Stimulated activated CD8-positive, alpha-beta memory T cell treated with anti-CD3 and anti-CD28 coated beads, Interleukin-7, amount 100 ng/mL, for 1 hour (primary cell): ENCODE results near the gene MACO1.
"Not testable (repeated sequence)": the region's sequence is repeated elsewhere in the genome, so short reads cannot be mapped to it uniquely, and the experiment has no call there.

Experiments used
- DNase-seq, 2 donors: peaks; one replicate each; pipeline ENCODE4 v3.0.0-alpha.2; 2020; ENCODE audit warnings: low read depth in 2 of 2

Gene MACO1

DNA sequence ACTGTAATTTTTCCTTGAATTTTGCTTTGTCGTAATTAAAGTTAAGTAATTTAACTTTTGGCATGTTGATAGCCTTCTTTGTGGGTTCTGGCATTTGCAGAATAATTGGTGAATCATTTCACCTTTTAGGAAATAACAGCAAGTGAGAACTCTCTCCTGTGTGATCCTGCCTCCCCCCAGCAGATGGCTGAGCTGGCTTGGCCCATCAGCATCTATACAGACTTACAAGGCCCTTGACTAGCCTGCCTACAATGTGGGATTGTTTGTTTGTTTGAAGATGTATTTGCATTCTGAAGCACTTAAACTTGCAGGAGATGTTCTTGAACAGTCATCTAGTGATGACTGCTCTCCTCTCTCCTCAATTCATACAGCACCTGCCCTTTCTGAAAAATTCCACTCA, 55.9 kb downstream of the MACO1 start:
- DNase-seq = no peak

DNA sequence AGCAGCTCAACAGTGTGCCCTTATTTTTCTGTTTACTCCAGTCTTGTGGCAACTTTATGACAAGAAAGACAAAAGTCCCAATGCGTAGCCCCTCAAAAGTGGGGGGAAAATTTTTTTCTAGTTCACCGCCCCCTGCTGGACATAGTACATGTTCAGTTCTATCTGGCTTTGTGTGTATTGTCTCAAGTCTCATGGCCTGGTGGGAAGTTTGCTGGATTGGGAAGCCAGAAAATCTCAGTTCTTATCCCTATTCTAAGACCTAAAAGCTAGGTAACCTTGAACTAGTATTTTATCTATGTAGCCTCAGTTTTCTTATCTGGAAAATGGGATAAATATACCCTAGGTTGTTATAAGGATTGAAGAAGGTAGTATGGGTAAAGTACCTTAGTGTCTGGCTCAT, 56.9 kb downstream of the MACO1 start:
- peak in 1 of 2 donors; percentile 29 for DNase-seq

DNA sequence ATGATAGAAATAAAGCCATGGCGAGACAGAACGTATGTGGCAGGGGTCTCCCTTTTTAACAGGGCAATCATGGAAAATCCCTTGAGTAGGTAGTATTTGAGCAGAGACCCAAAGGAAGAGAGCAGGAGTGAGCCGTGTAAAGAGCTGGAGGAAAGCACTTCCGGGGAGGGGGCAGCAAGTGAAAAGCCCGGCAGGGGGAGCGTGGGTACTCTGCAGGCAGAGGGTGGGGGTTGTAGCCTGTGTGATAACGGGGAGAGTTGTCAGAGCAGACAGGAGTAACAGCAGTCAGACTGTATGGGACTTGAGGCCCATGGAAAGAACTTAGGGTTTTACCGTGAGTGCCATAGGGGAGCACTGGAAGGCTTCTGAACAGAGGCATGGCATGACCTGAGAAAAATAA, 61.6 kb downstream of the MACO1 start:
- DNase-seq = no peak

DNA sequence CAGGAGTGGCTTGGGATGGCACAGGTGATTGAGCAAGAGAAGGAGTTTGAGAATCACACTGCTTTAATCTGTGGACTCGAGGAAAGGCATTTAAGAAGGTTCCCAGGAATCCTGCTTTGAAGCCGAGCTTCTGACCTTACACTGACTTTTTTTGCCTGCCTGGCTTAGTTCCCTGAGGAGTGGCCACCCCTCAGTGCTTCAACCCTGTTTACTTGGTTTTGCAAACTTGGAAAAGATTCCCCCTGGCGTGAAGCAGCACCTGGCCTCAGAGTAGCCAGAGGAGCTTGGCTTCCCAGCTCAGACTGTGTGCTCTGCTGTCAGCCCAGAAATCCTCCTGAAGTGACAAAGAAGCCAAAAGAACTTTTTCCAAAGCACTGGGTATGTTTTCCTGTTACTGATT, 64.3 kb downstream of the MACO1 start:
- DNase-seq = no peak

DNA sequence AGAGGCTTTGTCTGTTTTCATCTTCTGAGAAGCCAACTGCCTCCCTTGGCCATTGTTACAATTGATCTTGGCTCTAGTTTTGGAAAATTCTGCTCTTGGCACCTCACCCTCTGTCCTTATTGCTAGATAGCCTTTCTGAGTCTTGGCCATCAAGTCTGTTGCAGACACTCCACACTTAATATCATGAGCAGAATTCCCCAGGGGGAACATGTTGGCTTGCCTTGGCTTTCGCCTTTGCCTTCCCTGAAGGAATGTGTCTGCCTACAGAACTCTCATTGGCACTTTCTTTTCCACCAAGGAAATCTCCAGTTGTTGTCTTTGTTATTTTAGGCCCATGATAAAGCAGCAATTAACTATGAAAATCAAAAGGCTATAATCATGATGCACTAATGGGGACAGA, 70.0 kb downstream of the MACO1 start:
- DNase-seq = no peak

DNA sequence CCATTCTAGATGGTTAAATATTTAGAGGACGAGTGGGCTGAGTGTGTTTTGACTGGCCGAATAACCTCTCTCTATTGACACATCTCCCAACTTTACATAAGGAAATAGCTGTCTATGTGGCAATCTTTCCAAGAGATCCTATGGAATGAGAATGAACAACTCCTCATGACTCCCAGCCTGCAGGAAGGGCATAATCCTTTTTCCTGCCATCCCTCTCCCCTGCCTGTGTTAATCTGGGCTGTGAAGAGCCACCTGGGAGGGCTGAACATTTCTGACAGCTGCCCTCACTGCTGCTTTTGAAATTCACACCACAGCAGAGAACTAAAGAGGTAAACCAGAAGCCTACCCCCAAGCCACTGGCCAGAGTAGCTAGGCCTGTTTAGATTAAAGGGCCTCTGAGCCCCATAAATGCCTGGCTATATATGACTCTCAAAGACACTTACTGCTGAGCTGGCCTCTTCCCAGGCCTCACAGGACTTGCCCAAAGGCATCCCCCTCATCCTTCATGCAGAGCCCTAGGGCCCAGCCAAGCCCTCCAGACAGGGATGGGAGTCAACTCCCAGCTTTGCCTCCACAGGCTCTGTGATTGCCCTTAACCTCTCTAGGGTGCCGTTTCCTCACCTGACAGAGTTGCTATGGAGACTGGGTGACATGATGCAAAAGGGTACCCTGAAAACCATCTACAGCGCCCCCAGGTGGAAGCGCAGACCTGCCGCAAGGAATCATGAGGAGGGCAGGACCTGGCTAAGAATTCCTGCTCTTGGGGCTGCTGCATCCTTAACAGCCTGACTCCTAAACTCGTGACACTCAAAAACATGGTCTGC, 70.8 kb downstream of the MACO1 start:
- no peak for DNase-seq

DNA sequence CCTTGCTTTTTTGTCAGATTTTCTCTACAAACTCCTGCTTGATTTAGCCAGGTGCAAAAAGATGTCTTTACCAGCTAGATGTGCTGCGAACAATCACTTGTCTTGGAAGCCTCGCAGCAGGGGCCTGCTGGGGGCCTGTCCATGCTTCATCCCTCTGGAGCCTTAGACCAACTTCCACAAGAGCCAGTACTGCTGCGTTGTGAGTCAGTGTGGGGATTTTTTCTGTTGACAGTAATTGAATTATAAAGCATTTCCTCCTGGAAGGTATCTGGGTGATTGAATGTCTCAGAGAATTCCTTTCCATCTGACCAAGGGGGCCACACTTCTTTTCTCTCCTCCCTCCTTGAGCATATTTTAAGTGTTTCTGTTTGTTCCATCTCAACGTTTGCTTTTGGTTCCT, 72.3 kb downstream of the MACO1 start:
- no peak for DNase-seq

DNA sequence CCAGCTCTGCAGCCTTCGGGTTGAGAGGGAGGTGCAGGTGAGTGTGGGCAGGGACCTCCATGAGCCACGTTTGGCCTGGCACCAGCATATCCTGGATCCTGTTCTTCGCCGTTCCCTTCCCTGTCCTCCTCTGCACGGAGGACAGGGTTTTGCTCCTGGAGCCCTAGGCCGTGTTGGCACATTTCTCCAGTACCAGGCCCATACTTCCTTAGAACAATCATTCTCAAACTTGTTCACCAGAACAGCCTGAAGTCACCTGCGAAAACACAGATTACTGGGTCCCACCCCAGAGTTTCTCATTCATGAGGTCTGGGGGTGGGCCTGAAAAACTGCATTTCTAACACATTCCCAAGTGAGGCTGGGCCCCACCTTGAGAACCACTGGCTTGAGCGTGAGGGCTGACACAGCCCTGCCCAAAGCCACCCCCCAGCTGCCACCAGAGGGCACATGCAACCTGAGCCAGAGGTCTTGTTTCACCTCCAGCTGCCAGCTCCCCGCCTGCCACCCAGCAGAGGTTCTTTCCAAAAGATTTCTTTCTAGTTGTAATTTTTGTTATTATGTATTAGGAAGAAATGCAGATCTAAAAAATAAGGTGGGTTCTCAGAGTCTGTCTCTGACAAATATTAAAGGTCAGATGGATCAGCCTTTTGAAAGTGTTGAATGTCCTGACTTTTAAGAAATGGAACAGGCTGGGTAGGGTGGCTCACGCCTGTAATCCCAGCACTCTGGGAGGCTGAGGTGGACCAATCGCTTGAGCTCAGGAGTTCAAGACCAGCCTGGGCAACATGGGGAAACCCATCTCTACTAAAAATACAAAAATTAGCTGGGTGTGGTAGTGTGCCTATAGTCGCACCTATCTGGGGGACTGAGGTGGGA, 73.1 kb downstream of the MACO1 start:
- peak; percentile 45 to 46 for DNase-seq

DNA sequence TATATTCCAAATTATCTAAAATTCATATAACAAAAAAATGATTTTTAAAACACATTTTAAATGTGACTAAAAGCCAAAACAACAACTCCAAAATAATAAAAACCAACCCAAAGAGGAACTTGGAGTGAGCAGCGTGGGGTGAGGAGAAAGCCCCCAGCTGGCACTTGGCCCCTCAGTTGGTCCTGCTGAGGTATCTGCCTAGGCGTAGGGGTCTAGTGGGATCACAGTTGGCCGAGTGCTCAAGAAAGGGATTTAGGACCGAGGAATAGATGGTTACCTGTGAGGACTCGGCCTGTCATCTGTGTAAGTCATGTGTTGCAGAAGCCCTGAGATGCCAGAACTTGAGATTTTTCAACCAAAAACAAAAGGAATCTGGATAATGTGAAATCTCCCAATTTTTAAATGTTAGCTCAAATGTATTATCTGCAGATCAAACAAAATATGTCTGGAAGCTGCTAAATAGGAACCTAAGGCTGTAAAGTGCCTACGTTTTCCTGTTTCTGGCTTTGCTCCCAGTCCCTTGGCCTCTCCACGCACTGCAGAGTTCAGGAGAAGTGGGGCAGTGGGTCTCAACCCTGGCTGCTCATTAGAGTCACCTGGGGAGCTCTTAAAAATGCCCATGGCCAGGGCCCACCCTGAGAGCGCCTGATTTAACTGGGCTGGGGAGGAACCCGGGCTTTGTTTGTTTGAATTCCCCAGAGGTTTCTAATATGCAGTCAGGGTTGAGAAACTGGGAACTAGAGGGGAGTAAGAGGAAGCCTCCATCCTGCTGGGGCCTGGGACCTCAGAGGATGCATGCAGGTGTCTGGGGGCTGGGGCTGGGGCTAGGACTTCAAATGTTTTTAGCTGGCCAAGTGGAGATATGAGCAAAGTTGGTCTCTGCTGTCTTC, 74.3 kb downstream of the MACO1 start:
- no peak for DNase-seq

DNA sequence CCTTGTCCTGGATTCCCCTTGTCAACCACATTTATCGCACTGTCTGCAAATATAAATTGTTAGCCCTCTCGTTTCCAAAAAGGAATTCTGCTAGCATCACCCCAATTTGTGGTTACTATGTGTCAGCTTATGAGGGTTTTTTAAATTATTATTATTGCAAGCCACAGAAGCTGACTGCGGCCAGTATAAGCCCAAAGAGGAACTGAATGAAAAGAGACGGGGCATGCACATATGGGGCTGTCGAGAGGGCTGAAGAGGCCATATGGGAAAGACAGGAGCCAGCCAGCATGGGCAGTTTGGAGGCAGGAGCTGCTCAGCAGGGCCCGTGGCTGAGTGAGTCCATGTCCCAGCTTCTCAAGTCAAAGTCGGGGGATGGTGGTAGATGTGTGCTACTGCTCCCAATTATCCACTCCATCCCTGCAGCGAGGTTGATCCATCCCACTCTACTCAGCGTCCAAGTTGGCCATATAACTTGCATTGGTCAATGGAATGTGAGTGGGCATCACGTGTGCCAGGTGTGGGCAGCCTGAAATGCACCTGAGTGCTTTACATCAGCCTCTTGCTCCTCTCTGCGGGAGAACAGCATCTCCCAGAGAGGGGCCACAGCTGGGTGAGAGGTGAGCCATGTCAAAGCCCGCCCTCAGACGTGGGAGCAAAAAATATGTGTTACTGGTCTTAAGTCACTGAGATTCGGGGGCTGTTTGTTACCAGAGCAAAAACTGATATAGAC, 75.1 kb downstream of the MACO1 start:
- DNase-seq = no peak

DNA sequence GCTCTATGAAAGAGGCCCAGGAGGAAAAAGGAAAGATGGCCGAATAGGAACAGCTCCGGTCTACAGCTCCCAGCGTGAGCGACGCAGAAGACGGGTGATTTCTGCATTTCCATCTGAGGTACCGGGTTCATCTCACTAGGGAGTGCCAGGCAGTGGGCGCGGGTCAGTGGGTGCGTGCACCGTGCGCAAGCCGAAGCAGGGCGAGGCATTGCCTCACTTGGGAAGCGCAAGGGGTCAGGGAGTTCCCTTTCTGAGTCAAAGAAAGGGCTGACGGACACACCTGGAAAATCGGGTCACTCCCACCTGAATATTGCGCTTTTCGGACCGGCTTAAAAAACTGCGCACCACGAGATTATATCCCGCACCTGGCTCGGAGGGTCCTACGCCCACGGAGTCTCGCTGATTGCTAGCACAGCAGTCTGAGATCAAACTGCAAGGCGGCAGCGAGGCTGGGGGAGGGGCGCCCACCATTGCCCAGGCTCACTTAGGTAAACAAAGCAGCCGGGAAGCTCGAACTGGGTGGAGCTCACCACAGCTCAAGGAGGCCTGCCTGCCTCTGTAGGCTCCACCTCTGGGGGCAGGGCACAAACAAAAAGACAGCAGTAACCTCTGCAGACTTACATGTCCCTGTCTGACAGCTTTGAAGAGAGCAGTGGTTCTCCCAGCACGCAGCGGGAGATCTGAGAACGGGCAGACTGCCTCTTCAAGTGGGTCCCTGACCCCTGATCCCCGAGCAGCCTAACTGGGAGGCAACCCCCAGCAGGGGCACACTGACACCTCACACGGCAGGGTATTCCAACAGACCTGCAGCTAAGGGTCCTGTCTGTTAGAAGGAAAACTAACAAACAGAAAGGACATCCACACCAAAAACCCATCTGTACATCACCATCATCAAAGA, 76.1 kb downstream of the MACO1 start:
- DNase-seq = not testable (repeated sequence)

DNA sequence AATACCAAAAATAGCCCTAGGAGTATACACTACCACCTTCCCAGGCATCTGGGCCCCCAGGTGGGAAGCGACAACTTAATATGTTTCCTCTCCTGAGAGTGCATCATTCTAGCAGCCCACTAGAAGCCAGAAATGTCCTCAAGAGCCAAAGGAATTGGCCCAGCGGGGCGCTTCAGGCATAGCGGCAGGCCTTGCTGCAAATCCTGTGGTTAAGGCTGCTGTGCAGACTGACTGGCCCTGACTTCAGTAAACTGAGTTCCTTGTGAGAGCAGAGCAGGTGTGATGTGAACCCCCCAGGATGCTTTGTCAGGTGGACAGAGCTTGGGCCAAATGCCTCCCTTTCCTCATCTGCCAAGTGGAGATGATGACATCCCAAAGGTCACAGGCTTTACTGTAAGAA, 83.0 kb downstream of the MACO1 start:
- no peak for DNase-seq

DNA sequence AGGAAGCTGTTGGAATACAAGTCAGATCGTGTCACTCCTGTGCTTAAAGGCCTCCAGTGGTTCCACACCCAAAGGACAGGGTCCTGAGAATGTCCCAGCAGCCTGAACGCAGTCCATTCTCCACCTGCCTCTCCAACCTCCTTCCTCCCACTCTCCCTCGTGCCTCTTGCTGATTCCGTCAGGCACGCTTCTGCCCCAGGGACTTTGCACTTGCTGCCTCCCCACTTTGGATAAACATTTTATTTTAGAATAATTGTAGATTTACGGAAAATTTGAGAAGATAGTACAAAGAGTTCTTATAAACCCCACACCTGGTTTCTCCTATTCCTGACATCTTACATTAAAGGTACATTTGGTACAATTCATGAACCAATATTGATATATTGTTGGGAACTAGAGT, 84.3 kb downstream of the MACO1 start:
- no peak for DNase-seq

DNA sequence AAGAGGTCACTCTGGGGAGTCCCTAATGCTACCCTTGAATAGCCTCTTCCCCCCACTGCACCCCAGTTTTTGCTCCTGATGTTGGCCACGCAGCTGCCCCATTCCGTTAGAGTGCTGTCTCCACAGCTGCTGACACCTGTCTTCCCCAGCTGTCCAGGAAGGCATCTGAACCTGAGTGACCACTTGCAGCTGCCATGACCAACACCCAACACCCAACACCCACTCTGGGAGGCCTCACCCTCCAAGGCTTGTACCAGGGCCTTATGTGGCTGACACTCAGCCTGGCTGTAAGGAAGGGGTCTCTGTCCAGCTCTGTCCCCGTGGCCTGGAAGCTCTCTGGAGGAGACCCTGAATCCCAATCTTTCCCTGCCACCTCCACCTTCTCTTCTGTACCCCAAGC, 86.0 kb downstream of the MACO1 start:
- DNase-seq = no peak

DNA sequence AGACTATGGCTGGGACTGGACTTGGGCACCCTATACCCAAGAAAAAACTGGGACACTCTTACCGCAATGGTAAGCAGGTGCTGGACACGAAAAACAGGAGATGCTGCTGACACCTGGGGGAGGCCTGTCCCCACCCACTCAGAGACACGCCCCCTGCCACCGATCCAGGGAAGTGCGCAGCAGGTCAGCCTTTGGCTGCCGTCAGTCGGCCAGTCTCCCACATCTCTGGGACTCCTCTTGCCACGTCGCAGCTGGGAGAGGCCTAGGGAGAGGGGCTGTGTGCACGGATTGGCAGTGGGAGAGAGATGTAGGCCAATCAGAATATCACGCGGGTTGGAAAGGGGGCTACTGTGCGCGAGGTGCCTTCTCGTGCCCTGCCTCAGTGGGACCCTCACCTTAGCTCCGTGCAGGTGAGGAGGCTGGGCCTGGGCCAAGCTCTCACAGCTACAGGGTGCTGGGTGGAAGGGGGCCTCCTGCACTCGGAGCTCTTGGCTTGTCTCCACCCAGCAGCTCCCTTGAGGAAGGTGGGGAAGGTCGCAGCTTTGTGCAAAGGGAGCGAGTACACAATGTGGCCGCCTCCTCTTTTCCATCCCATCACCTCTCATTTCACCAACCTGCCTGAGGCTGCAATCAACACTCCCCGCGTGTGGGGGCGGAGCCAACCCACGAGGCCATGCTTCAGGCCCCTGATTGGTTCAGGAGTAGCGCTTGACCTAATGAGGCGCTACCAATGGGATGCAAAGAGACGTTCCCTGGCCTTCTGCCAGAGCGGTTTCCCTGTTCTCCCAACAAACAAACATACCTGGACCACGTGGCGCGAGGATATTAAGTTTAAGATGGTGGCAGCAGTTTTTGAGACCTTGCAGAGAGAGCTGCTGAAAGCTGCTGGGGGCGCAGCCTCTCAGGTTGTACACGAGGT, 87.0 kb downstream of the MACO1 start:
- no peak for DNase-seq

DNA sequence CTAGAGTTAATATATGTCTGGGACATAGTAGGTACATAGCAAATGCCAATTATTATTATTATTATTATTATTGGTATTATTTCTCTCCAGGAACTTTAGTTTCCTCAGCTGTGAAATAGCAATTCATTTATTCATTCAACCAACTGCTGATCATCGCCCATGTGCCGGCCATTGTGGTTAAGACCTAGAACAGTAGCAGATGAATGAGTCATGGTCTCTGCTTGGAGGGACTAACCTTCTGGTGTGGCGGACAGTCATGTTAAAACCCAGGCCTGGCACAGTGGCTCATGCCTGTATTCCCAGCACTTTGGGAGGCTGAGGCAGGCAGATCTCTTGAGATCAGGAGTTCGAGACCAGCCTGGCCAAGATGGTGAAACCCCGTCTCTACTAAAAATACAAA, 88.9 kb downstream of the MACO1 start:
- no peak for DNase-seq

DNA sequence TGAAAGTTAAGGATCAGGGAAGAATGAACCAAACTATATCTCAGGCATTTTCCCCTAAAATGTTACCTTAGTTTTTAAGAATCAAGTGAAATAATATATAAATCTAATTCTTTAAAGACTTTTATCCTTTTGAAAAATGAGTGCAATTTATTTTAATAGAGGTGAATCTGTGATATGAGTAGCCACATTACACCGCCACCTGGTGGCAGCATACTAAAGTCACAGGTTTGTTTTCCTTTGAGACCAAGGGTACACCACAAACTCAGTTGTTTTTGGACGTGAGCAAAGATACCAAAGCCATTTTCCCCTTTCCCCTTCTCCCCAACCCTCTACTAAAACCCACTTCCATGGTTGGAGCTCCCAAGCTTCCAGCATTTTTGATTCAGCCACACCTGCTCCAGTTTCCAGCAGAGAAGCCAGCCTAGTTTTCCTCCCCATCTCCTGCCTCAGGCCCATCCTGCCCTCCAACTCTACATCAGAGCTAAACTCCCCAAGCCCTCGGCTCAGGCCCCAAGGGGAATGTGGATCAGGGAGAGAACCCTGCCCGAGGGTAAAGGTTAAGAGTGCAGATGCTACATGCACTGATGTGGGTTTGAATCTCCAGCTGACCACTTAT, 89.9 kb downstream of the MACO1 start:
- peak; percentile 32 to 55 for DNase-seq

DNA sequence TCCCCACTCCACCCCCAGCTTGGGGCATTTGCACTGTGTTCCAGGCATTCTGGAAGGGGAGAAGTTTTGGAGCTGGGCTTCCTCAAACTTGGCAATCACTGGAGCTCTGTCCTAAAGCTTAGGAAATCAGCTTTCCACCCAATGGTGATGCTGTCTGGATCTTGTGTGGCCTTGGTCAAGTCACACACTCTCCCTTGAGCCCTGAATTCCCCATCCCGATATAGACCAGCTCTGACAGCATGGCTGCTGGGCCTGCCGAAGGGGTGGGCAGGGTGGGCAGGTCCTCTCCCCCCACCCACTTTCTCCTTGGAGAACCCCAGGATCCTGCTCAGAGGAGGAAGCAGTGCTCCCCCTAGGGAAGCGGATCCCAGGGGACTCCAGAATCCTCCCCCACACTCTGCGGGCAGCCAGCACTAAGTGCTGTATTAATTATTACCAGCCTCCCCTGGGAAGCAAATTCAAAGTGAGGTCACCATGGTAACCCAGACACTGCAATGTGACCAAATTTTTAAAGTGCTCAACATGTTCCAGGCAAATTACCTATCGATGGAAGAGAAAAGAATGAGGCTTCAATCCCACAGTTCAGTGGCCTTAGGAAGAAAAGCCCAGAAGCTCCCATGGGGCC, 91.4 kb downstream of the MACO1 start:
- DNase-seq = no peak
